Endothelial cell of umbilical vein (primary cell): ENCODE data around the gene TIPIN.

ENCODE experiments used
- EZH2 ChIP-seq: IDR thresholded peaks from 2 replicates; pipeline ENCODE4 v1.6.1; 2012; ENCODE audit warnings: borderline replicate concordance, low read depth, mild to moderate bottlenecking, moderate library complexity, low read length, inconsistent platforms; ENCODE audit not compliant: severe bottlenecking
- FOS ChIP-seq: IDR thresholded peaks from 2 replicates; pipeline ENCODE4 v1.6.1; 2011; ENCODE audit warnings: mild to moderate bottlenecking, low read length, moderate library complexity, borderline replicate concordance; ENCODE audit not compliant: insufficient read depth
- POLR2A ChIP-seq: IDR thresholded peaks from 2 replicates; pipeline ENCODE4 v1.6.1; 2012; ENCODE audit warnings: low read depth, mild to moderate bottlenecking, control low read depth, low read length
- TF ChIP-seq, protein P1 (sequence below), 2 donors: IDR thresholded peaks; 1 replicate in 1 of 2; 2 replicates in 1 of 2; pipeline ENCODE4 v1.5.1; 2011; ENCODE audit warnings: low read length in 2 of 2, mild to moderate bottlenecking in 2 of 2, moderate library complexity in 2 of 2, control low read depth in 1 of 2, inconsistent platforms in 1 of 2, low read depth in 1 of 2; ENCODE audit not compliant: insufficient read depth in 1 of 2; ENCODE audit errors: extremely low read depth in 1 of 2
- TF ChIP-seq, protein P2 (sequence below): IDR thresholded peaks from 2 replicates; pipeline ENCODE4 v1.6.1; 2011; ENCODE audit not compliant: insufficient read depth, insufficient read length

GRCh38 chr15:66291816-66292570 lies 64.5 kb downstream of the TIPIN start:
- TF ChIP-seq, protein P1, sequence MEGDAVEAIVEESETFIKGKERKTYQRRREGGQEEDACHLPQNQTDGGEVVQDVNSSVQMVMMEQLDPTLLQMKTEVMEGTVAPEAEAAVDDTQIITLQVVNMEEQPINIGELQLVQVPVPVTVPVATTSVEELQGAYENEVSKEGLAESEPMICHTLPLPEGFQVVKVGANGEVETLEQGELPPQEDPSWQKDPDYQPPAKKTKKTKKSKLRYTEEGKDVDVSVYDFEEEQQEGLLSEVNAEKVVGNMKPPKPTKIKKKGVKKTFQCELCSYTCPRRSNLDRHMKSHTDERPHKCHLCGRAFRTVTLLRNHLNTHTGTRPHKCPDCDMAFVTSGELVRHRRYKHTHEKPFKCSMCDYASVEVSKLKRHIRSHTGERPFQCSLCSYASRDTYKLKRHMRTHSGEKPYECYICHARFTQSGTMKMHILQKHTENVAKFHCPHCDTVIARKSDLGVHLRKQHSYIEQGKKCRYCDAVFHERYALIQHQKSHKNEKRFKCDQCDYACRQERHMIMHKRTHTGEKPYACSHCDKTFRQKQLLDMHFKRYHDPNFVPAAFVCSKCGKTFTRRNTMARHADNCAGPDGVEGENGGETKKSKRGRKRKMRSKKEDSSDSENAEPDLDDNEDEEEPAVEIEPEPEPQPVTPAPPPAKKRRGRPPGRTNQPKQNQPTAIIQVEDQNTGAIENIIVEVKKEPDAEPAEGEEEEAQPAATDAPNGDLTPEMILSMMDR (IDR thresholded peaks at IDR 0.05; ENCODE audit: extremely low read depth in 1 of 2, insufficient read depth in 1 of 2, low read depth in 1 of 2, low read length in 2 of 2) = no peak
- TF ChIP-seq, protein P2, sequence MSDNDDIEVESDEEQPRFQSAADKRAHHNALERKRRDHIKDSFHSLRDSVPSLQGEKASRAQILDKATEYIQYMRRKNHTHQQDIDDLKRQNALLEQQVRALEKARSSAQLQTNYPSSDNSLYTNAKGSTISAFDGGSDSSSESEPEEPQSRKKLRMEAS = no peak
- TF ChIP-seq EZH2 (no peak), FOS (no peak), POLR2A (no peak)
